Neuron (in vitro differentiated cells): ENCODE measurements around the gene RASAL1.

Experiments
- H2AFZ ChIP-seq: one replicate; pipeline ENCODE4 v1.6.1; 2013; ENCODE audit warnings: low read depth, mild to moderate bottlenecking, inconsistent platforms, low read length, moderate library complexity
- H3K27me3 ChIP-seq: one replicate; pipeline ENCODE4 v1.6.1; 2013; ENCODE audit warnings: low read length; ENCODE audit not compliant: insufficient read depth
- H3K36me3 ChIP-seq: one replicate; pipeline ENCODE4 v1.6.1; 2013; ENCODE audit warnings: low read length; ENCODE audit not compliant: insufficient read depth
- H3K4me1 ChIP-seq: one replicate; pipeline ENCODE4 v1.6.1; 2013; ENCODE audit warnings: low read length; ENCODE audit not compliant: insufficient read depth
- H3K4me3 ChIP-seq: 2 replicates; pipeline ENCODE4 v1.5.1; 2013; ENCODE audit warnings: mild to moderate bottlenecking, low read length, moderate library complexity
- H3K9me3 ChIP-seq: one replicate; pipeline ENCODE4 v1.6.1; 2013; ENCODE audit warnings: low read length

The RASAL1 gene

GRCh38 chr12:113088971-113089756 lies 46.4 kb downstream of the RASAL1 start:
- Histone ChIP-seq H3K36me3 (no peaks in the 10 kb centered on the region), H2AFZ (no peak overlapping the region), H3K4me3 (no peak overlapping the region), H3K4me1 (no peaks in the 10 kb centered on the region), H3K9me3 (no peaks in the 10 kb centered on the region), H3K27me3 (peaks cover 9% of the 10 kb centered on the region)

GRCh38 chr12:113088037-113088436 lies 47.5 kb downstream of the RASAL1 start:
- Histone ChIP-seq H3K4me3 (no peak overlapping the region), H3K9me3 (no peaks in the 10 kb centered on the region), H2AFZ (no peak overlapping the region), H3K36me3 (no peaks in the 10 kb centered on the region), H3K27me3 (peaks cover 9% of the 10 kb centered on the region), H3K4me1 (no peaks in the 10 kb centered on the region)

GRCh38 chr12:113087193-113087592 lies 48.4 kb downstream of the RASAL1 start:
- H3K4me1 ChIP-seq: no peaks in the 10 kb centered on the region
- H3K4me3 ChIP-seq: no peak overlapping the region
- H2AFZ ChIP-seq: no peak overlapping the region
- H3K9me3 ChIP-seq: no peaks in the 10 kb centered on the region
- peaks cover 4% of the 10 kb centered on the region for H3K27me3 ChIP-seq
- H3K36me3 ChIP-seq: peaks cover 2% of the 10 kb centered on the region

GRCh38 chr12:113086249-113087164 lies 49.1 kb downstream of the RASAL1 start:
- H3K4me3 ChIP-seq: no peak overlapping the region
- H3K9me3 ChIP-seq: no peaks in the 10 kb centered on the region
- H3K4me1 ChIP-seq: no peaks in the 10 kb centered on the region
- no peak overlapping the region for H2AFZ ChIP-seq
- H3K27me3 ChIP-seq: no peaks in the 10 kb centered on the region
- H3K36me3 ChIP-seq: peaks cover 2% of the 10 kb centered on the region

- Histone ChIP-seq H2AFZ (no peak overlapping the region), H3K4me3 (no peak overlapping the region), H3K9me3 (no peaks in the 10 kb centered on the region), H3K27me3 (no peaks in the 10 kb centered on the region), H3K4me1 (no peaks in the 10 kb centered on the region), H3K36me3 (peaks cover 2% of the 10 kb centered on the region)
These were observed 51.6 kb downstream of the RASAL1 start for GRCh38 chr12:113083863-113084435.

GRCh38 chr12:113082486-113083148 lies 52.9 kb downstream of the RASAL1 start:
- H3K4me1 ChIP-seq: no peaks in the 10 kb centered on the region
- no peak overlapping the region for H3K4me3 ChIP-seq
- H2AFZ ChIP-seq: no peak overlapping the region
- H3K9me3 ChIP-seq: no peaks in the 10 kb centered on the region
- H3K36me3 ChIP-seq: peaks cover 2% of the 10 kb centered on the region
- peaks cover 4% of the 10 kb centered on the region for H3K27me3 ChIP-seq

GRCh38 chr12:113081873-113082272 lies 53.7 kb downstream of the RASAL1 start:
- Histone ChIP-seq H3K27me3 (peaks cover 11% of the 10 kb centered on the region), H3K9me3 (no peaks in the 10 kb centered on the region), H3K4me3 (no peak overlapping the region), H3K36me3 (peaks cover 2% of the 10 kb centered on the region), H2AFZ (no peak overlapping the region), H3K4me1 (no peaks in the 10 kb centered on the region)

- Histone ChIP-seq H3K4me1 (no peaks in the 10 kb centered on the region), H2AFZ (no peak overlapping the region), H3K9me3 (no peaks in the 10 kb centered on the region), H3K27me3 (peaks cover 18% of the 10 kb centered on the region), H3K36me3 (peaks cover 2% of the 10 kb centered on the region), H3K4me3 (no peak overlapping the region)
These were observed 57.7 kb downstream of the RASAL1 start for GRCh38 chr12:113077859-113078255.

- no peak overlapping the region for H2AFZ ChIP-seq
- H3K4me1 ChIP-seq: no peaks in the 10 kb centered on the region
- H3K9me3 ChIP-seq: no peaks in the 10 kb centered on the region
- H3K36me3 ChIP-seq: no peaks in the 10 kb centered on the region
- H3K4me3 ChIP-seq: no peak overlapping the region
- peaks cover 18% of the 10 kb centered on the region for H3K27me3 ChIP-seq
These were observed 58.3 kb downstream of the RASAL1 start for GRCh38 chr12:113077057-113077858.

- no peak overlapping the region for H2AFZ ChIP-seq
- peaks cover 3% of the 10 kb centered on the region for H3K4me1 ChIP-seq
- no peaks in the 10 kb centered on the region for H3K36me3 ChIP-seq
- no peaks in the 10 kb centered on the region for H3K9me3 ChIP-seq
- H3K4me3 ChIP-seq: no peak overlapping the region
- H3K27me3 ChIP-seq: peaks cover 18% of the 10 kb centered on the region
These were observed 60.4 kb downstream of the RASAL1 start for GRCh38 chr12:113075137-113075683.

GRCh38 chr12:113073586-113073985 lies 62.0 kb downstream of the RASAL1 start:
- H2AFZ ChIP-seq: no peak overlapping the region
- peaks cover 18% of the 10 kb centered on the region for H3K27me3 ChIP-seq
- no peaks in the 10 kb centered on the region for H3K9me3 ChIP-seq
- H3K36me3 ChIP-seq: no peaks in the 10 kb centered on the region
- H3K4me1 ChIP-seq: peaks cover 3% of the 10 kb centered on the region
- H3K4me3 ChIP-seq: no peak overlapping the region

GRCh38 chr12:113072136-113072535 lies 63.4 kb downstream of the RASAL1 start:
- Histone ChIP-seq H3K9me3 (no peaks in the 10 kb centered on the region), H3K4me3 (no peak overlapping the region), H3K4me1 (peaks cover 3% of the 10 kb centered on the region), H3K27me3 (peaks cover 9% of the 10 kb centered on the region), H2AFZ (no peak overlapping the region), H3K36me3 (no peaks in the 10 kb centered on the region)
